ENCODE data around the gene ABCA3.

DNA sequence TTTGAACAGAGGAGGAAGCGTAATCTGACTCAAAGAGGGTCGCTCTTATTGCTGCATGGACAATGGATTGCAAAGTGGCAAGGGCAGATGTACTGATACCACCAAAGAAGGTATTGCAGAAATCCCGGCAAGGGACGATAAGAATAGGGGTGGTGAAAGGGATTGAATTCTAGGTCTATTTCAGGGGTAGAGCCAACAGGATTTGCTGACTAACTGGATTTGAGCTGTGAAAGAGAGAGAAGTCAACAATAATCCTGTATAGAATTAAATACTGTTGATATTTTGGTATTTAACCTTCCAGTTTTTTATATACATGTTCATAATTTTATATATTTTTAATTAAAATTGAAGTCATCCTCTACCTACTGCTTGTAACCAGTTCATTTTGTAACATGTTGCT lies 19.4 kb upstream of the ABCA3 start:
- no peak for TF ChIP-seq EZH2 (IDR thresholded peaks at IDR 0.05; ENCODE audit: borderline replicate concordance, low read depth, low read length, poor library complexity, severe bottlenecking)
- TF ChIP-seq, protein P1, sequence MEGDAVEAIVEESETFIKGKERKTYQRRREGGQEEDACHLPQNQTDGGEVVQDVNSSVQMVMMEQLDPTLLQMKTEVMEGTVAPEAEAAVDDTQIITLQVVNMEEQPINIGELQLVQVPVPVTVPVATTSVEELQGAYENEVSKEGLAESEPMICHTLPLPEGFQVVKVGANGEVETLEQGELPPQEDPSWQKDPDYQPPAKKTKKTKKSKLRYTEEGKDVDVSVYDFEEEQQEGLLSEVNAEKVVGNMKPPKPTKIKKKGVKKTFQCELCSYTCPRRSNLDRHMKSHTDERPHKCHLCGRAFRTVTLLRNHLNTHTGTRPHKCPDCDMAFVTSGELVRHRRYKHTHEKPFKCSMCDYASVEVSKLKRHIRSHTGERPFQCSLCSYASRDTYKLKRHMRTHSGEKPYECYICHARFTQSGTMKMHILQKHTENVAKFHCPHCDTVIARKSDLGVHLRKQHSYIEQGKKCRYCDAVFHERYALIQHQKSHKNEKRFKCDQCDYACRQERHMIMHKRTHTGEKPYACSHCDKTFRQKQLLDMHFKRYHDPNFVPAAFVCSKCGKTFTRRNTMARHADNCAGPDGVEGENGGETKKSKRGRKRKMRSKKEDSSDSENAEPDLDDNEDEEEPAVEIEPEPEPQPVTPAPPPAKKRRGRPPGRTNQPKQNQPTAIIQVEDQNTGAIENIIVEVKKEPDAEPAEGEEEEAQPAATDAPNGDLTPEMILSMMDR (conservative IDR thresholded peaks at IDR 0.05; ENCODE audit: low read depth, low read length), result no peak
